ENCODE results near the gene TBL3.
A peak's percentile ranks its signal among the peaks of the same experiment; 100 is the strongest.

The TBL3 gene

DNA sequence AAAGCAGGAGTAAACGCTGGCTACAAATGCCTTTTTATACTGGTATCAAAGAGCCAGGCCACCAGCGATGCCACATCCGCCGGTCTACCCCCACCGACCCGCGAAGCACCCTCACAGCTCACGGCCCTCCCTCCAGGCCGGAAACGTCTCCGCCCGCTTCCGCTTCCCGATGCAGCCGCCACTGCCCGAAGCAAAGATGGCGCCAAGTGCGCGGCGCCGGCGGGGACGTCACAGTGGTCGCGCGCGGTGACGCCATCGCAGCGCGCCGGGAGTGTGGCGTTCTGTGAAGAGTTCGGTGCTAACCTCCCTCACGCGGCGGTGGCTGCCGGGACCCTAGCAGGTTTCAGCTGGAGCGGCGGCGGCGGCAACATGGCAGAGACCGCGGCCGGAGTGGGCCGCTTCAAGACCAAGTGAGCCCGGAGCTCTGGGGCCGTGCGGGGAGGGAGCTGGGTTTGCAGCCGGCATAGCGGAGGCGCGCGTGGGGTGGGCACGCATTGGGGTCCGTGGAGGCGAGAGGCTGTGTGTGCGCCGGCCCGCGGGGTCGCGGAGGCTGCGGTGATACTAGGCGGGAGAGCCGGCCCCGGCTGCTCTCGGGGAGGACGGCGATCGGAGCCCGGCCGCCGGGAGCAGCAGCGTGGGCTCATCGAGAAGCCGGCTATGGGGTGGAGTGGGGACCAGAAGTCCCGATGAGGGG, at the start of gene TBL3:
Gene TBL3, plus strand, starts transcription at position 258 of the 694 bp plus-strand sequence. Its CDS starts 112 bp downstream, at position 370.
- Histone ChIP-seq H3K9me3 (ENCODE audit: control insufficient read depth, insufficient read depth, low read depth, low read length) (no peaks in the 10 kb centered on the region), H3K27ac (ENCODE audit: extremely low read depth, low read depth, low read length) (peak within 1 kb of the TSS; percentile 88), H3K4me1 (ENCODE audit: control insufficient read depth, insufficient read depth, low read length) (no peaks in the 10 kb centered on the region), H3K4me3 (ENCODE audit: low read depth, low read length) (peak within 1 kb of the TSS; percentile 97), H3K36me3 (ENCODE audit: control insufficient read depth in 2 of 2, insufficient read depth in 1 of 2, low read length in 2 of 2) (peaks cover 0 to 32% of the 10 kb centered on the region in 2 experiments; a peak in 1 of 3 replicates)
- ChIA-PET POLR2A (interaction anchor here (0.7 to 1.9 kb wide), 14 partner anchors 9 to 781 kb away, joined by 3 to 17 read pairs (median 3); partner anchors contain the start of genes GFER, MLST8, MSRB1 and NUBP2), CTCF (interaction anchor here (0.6 to 1.2 kb wide), 2 partner anchors 11 to 92 kb away, joined by 3 to 4 read pairs; no protein-coding TSS in a partner anchor)
- TF ChIP-seq ZNF211 (tag by site-specific recombination; IDR thresholded peaks at IDR 0.05; ENCODE audit: low read depth), result no peak
- TF ChIP-seq, protein P1, sequence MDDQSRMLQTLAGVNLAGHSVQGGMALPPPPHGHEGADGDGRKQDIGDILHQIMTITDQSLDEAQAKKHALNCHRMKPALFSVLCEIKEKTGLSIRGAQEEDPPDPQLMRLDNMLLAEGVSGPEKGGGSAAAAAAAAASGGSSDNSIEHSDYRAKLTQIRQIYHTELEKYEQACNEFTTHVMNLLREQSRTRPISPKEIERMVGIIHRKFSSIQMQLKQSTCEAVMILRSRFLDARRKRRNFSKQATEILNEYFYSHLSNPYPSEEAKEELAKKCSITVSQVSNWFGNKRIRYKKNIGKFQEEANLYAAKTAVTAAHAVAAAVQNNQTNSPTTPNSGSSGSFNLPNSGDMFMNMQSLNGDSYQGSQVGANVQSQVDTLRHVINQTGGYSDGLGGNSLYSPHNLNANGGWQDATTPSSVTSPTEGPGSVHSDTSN (CRISPR knock-in tag; IDR thresholded peaks at IDR 0.05), result peak; percentile 95
- TF ChIP-seq, protein P2, sequence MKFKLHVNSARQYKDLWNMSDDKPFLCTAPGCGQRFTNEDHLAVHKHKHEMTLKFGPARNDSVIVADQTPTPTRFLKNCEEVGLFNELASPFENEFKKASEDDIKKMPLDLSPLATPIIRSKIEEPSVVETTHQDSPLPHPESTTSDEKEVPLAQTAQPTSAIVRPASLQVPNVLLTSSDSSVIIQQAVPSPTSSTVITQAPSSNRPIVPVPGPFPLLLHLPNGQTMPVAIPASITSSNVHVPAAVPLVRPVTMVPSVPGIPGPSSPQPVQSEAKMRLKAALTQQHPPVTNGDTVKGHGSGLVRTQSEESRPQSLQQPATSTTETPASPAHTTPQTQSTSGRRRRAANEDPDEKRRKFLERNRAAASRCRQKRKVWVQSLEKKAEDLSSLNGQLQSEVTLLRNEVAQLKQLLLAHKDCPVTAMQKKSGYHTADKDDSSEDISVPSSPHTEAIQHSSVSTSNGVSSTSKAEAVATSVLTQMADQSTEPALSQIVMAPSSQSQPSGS (tag by site-specific recombination; IDR thresholded peaks at IDR 0.05; ENCODE audit: low read depth), result peak; percentile 81
- peak; percentile 88 for TF ChIP-seq ZNF324 (tag by site-specific recombination; IDR thresholded peaks at IDR 0.05)
- TF ChIP-seq, protein P3, sequence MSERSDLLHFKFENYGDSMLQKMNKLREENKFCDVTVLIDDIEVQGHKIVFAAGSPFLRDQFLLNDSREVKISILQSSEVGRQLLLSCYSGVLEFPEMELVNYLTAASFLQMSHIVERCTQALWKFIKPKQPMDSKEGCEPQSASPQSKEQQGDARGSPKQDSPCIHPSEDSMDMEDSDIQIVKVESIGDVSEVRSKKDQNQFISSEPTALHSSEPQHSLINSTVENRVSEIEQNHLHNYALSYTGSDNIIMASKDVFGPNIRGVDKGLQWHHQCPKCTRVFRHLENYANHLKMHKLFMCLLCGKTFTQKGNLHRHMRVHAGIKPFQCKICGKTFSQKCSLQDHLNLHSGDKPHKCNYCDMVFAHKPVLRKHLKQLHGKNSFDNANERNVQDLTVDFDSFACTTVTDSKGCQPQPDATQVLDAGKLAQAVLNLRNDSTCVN (tag by site-specific recombination; optimal IDR thresholded peaks at IDR 0.05), result peak; percentile 100
- no peak for TF ChIP-seq ZNF658 (tag by site-specific recombination; IDR thresholded peaks at IDR 0.05)
- peak; percentile 88 for TF ChIP-seq ZNF335 (tag by site-specific recombination; conservative IDR thresholded peaks at IDR 0.05)
- peak; percentile 51 for TF ChIP-seq EGR2 (tag by site-specific recombination; IDR thresholded peaks at IDR 0.05; ENCODE audit: low read depth)
- TF ChIP-seq, protein P4, sequence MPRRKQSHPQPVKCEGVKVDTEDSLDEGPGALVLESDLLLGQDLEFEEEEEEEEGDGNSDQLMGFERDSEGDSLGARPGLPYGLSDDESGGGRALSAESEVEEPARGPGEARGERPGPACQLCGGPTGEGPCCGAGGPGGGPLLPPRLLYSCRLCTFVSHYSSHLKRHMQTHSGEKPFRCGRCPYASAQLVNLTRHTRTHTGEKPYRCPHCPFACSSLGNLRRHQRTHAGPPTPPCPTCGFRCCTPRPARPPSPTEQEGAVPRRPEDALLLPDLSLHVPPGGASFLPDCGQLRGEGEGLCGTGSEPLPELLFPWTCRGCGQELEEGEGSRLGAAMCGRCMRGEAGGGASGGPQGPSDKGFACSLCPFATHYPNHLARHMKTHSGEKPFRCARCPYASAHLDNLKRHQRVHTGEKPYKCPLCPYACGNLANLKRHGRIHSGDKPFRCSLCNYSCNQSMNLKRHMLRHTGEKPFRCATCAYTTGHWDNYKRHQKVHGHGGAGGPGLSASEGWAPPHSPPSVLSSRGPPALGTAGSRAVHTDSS (tag by site-specific recombination; IDR thresholded peaks at IDR 0.05), result peak; percentile 56
- 0 out of 2 replicates have a peak, but pooled peaks have one; percentile 48 for TF ChIP-seq ZIC2 (tag by site-specific recombination; IDR thresholded peaks at IDR 0.05)
- no peak for TF ChIP-seq GLI4 (tag by site-specific recombination; IDR thresholded peaks at IDR 0.05)
- TF ChIP-seq GLIS2 (tag by site-specific recombination; IDR thresholded peaks at IDR 0.05), result peak; percentile 91
- TF ChIP-seq KLF16 (tag by site-specific recombination; IDR thresholded peaks at IDR 0.05), result peak; percentile 92
- peak; percentile 29; the same call in 1 of the 2 replicates for TF ChIP-seq ZNF785 (tag by site-specific recombination; IDR thresholded peaks at IDR 0.05)
- TF ChIP-seq OVOL3 (tag by site-specific recombination; IDR thresholded peaks at IDR 0.05), result peak; percentile 82
- TF ChIP-seq TRIM28 (IDR thresholded peaks at IDR 0.05; ENCODE audit: borderline replicate concordance, low read length), result 0 out of 2 replicates have a peak, but pooled peaks have one; percentile 17
- TF ChIP-seq ZNF76 (tag by site-specific recombination; IDR thresholded peaks at IDR 0.05; ENCODE audit: borderline replicate concordance, low read depth), result peak; percentile 96
- TF ChIP-seq BCL11B (tag by site-specific recombination; IDR thresholded peaks at IDR 0.05; ENCODE audit: low read depth), result no peak
- TF ChIP-seq GLIS1 (tag by site-specific recombination; IDR thresholded peaks at IDR 0.05), result peak; percentile 84
- TF ChIP-seq HOXC10 (CRISPR knock-in tag; IDR thresholded peaks at IDR 0.05), result 0 out of 2 replicates have a peak, but pooled peaks have one; percentile 72
- TF ChIP-seq, protein P5, sequence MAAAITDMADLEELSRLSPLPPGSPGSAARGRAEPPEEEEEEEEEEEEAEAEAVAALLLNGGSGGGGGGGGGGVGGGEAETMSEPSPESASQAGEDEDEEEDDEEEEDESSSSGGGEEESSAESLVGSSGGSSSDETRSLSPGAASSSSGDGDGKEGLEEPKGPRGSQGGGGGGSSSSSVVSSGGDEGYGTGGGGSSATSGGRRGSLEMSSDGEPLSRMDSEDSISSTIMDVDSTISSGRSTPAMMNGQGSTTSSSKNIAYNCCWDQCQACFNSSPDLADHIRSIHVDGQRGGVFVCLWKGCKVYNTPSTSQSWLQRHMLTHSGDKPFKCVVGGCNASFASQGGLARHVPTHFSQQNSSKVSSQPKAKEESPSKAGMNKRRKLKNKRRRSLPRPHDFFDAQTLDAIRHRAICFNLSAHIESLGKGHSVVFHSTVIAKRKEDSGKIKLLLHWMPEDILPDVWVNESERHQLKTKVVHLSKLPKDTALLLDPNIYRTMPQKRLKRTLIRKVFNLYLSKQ (tag by site-specific recombination; IDR thresholded peaks at IDR 0.05; ENCODE audit: borderline replicate concordance), result 0 out of 2 replicates have a peak, but pooled peaks have one; percentile 2
- TF ChIP-seq, protein P6, sequence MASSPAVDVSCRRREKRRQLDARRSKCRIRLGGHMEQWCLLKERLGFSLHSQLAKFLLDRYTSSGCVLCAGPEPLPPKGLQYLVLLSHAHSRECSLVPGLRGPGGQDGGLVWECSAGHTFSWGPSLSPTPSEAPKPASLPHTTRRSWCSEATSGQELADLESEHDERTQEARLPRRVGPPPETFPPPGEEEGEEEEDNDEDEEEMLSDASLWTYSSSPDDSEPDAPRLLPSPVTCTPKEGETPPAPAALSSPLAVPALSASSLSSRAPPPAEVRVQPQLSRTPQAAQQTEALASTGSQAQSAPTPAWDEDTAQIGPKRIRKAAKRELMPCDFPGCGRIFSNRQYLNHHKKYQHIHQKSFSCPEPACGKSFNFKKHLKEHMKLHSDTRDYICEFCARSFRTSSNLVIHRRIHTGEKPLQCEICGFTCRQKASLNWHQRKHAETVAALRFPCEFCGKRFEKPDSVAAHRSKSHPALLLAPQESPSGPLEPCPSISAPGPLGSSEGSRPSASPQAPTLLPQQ (tag by site-specific recombination; IDR thresholded peaks at IDR 0.05), result peak; percentile 85
- TF ChIP-seq ZNF629 (tag by site-specific recombination; IDR thresholded peaks at IDR 0.05), result peak; percentile 99
- peak; percentile 10; the same call in 1 of the 2 replicates for TF ChIP-seq ZBTB48 (tag by site-specific recombination; IDR thresholded peaks at IDR 0.05)
- TF ChIP-seq ZNF776 (tag by site-specific recombination; IDR thresholded peaks at IDR 0.05; ENCODE audit: borderline replicate concordance), result no peak
- TF ChIP-seq ZNF10 (tag by site-specific recombination; IDR thresholded peaks at IDR 0.05), result peak; percentile 48; the same call in 1 of the 2 replicates
- peak; percentile 79 for TF ChIP-seq ZNF501 (tag by site-specific recombination; IDR thresholded peaks at IDR 0.05)

Data from HEK293 (cell line).